Psoas muscle (tissue), 8 donors: ENCODE measurements around the gene VILL. TPM values are rescaled to one million over a fixed set of nuclear protein-coding genes. Genes with fewer than 3 reads are reported as not detected.

Experiments
- ATAC-seq, 4 donors: fragments of 200-7000 bp; cut with Tn5 transposase; one replicate each; pipeline ENCODE4 v1.9.1; 2020; ENCODE audit warnings: moderate library complexity in 3 of 4, mild to moderate bottlenecking in 2 of 4
- DNase-seq, 2 donors: peaks; one replicate each; pipeline ENCODE4 v3.0.0-alpha.2; 2020
- H3K27ac ChIP-seq: fragments of 200-600 bp; one replicate; pipeline ENCODE4 v1.8.0; 2022
- H3K27me3 ChIP-seq, 3 donors: fragments of 200-600 bp in 1 of 3; one replicate each; pipeline versions ENCODE4 v1.6.1 to v1.8.0; 2013 to 2022; ENCODE audit warnings: low read length in 2 of 3, mild to moderate bottlenecking in 2 of 3, moderate library complexity in 1 of 3; ENCODE audit not compliant: insufficient read depth in 3 of 3
- H3K36me3 ChIP-seq, 2 donors: fragments of 200-600 bp in 1 of 2; one replicate each; pipeline versions ENCODE4 v1.6.1 to v1.8.0; 2013 to 2022; ENCODE audit warnings: low read depth in 1 of 2, mild to moderate bottlenecking in 1 of 2, moderate library complexity in 1 of 2; ENCODE audit not compliant: insufficient read depth in 1 of 2
- H3K4me1 ChIP-seq: fragments of 200-600 bp; one replicate; pipeline ENCODE4 v1.8.0; 2022
- H3K4me3 ChIP-seq: fragments of 200-600 bp; one replicate; pipeline ENCODE4 v1.8.0; 2022; ENCODE audit warnings: mild to moderate bottlenecking
- H3K9me3 ChIP-seq: fragments of 200-600 bp; one replicate; pipeline ENCODE4 v1.8.0; 2022
- WGBS, 3 donors: extraction: QIAGEN DNeasy Blood & Tissue Kit; methylation state at CpG; one replicate each; pipeline versions ENCODE4 v1.1.6 to v1.1.7; 2013; 5-methylcytosine and 5-hydroxymethylcytosine counted together
- intact Hi-C, 2 donors: fragments of 100-400 bp; cut with DNase I; formaldehyde crosslinking; loops; one replicate each; pipeline versions ENCODE4 v1.11.0 to v1.14.2; 2022
- polyA plus RNA-seq, 3 donors: library from polyadenylated mRNA; stranded (reverse); fragments of 200-250 nt; gene quantifications; one replicate each; pipeline ENCODE4 v1.2.3, GENCODE V29; 2013
- total RNA-seq, 4 donors: library from RNA; stranded (reverse); fragmentation: NEBNext Ultra II Directional in 2 of 4; extraction: Animal tissue kit (Norgen Biotek cat#: 25700) in 2 of 4; gene quantifications; one replicate each; pipeline versions ENCODE4 v1.2.1 to v1.2.4, GENCODE V29; 2021 to 2023
- TF ChIP-seq, protein P1 (sequence below): fragments of 200-600 bp; IDR thresholded peaks from one replicate; pipeline ENCODE4 v1.8.0; 2022; ENCODE audit warnings: antibody characterized with exemption
- donor health status: healthy with polysubstance abuse.
- donor health status: DM: no; HTN: no; CAD: no; lungs with moderate emphysema.
- donor health status: Bipolar disorder and iron deficiency.
- donor health status: healthy.
- donor health status: DM: yes; HTN: yes; CAD: no.
- donor health status: DM: no; HTN: no; CAD: no.
- donor health status: DM: no; HTN: no; CAD: no.
- donor health status: DM: yes; HTN: yes; CAD: no.

The VILL gene
- total and polyA plus RNA-seq, 7 donors = 0.65 to 2.1 (median 0.92) TPM

DNA sequence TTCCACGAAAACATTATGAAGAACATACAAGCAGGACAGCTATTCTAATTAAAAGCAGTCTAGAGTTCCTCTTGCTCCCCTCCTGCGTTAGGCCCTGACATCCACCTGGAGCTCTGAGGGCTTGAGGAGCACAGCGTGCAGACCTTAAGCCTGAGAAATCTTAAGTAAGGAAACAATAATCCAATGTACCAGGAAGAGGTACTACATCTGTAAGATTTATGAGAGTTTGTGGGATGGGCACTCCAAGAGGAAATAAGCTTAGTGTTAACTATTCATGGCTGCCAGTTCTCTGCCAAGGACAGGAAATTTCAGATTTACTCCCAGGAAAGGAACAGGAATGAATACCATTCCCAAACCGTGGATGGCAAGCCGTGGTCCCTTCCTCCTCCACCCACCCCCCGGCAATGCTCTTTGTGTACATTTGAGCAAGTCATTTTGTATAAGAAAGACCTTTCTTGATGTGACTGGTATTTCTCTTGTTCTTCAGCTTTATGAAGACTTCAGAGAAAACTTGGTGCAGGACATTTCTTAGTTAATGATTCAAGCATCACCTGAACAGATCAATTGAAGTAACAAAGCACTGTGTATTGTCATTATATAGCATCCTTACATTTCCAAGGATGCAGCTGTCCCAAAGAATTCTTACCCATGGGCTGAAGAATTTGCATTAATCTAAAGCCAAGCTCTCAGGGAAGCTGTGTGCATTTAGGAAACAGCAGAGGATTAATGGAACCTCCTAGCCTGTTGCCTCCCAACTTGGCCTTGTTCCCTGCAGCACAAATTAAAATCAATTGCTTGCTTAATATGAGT lies 28.8 kb upstream of the VILL start:
- intact Hi-C loops = no loop called here
- TF ChIP-seq, protein P1, sequence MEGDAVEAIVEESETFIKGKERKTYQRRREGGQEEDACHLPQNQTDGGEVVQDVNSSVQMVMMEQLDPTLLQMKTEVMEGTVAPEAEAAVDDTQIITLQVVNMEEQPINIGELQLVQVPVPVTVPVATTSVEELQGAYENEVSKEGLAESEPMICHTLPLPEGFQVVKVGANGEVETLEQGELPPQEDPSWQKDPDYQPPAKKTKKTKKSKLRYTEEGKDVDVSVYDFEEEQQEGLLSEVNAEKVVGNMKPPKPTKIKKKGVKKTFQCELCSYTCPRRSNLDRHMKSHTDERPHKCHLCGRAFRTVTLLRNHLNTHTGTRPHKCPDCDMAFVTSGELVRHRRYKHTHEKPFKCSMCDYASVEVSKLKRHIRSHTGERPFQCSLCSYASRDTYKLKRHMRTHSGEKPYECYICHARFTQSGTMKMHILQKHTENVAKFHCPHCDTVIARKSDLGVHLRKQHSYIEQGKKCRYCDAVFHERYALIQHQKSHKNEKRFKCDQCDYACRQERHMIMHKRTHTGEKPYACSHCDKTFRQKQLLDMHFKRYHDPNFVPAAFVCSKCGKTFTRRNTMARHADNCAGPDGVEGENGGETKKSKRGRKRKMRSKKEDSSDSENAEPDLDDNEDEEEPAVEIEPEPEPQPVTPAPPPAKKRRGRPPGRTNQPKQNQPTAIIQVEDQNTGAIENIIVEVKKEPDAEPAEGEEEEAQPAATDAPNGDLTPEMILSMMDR = no peak
- no peak overlapping the region for H3K4me3 ChIP-seq
- H3K27me3 ChIP-seq = no peaks in the 10 kb centered on the region
- peak overlapping the region; percentile 31 for H3K27ac ChIP-seq
- H3K4me1 ChIP-seq = peaks cover 19% of the 10 kb centered on the region
- no peaks in the 10 kb centered on the region for H3K9me3 ChIP-seq
- 50 to 67% (median 61%) methylated on average over 6 of the region's 6 CpGs for WGBS, 3 donors
- DNase-seq (no peak), ATAC-seq (no peak)
- no peaks in the 10 kb centered on the region for H3K36me3 ChIP-seq

DNA sequence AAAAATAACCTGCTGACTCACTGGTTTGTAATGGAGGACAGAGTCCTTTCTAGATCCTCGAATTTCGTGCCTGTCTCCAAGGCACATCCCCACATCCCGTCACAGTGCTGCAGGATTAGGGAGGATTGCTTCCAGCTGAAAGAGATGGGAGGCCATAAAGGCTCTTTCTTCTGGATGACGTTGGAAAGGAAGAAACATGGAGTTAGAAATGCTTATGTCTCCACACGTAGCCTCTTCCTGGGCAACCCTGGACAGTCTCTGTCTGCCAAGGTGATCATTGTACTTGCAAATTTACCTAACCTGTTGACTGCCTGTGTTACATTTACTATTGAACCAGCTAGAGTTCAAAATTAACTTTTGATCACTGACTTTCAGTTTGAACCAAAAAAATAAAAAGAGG lies 27.6 kb upstream of the VILL start:
- H3K27me3 ChIP-seq = no peaks in the 10 kb centered on the region
- intact Hi-C loops = no loop called here
- TF ChIP-seq, protein P1 = no peak
- H3K9me3 ChIP-seq = no peaks in the 10 kb centered on the region
- H3K27ac ChIP-seq = peak overlapping the region; percentile 31
- H3K36me3 ChIP-seq = no peaks in the 10 kb centered on the region
- peak; percentile 42 to 77 (median 61) for ATAC-seq
- WGBS, 3 donors = 28 to 55% (median 30%) methylated on average over 5 of the region's 5 CpGs
- no peak overlapping the region for H3K4me3 ChIP-seq
- no peak for DNase-seq
- peaks cover 19% of the 10 kb centered on the region for H3K4me1 ChIP-seq

DNA sequence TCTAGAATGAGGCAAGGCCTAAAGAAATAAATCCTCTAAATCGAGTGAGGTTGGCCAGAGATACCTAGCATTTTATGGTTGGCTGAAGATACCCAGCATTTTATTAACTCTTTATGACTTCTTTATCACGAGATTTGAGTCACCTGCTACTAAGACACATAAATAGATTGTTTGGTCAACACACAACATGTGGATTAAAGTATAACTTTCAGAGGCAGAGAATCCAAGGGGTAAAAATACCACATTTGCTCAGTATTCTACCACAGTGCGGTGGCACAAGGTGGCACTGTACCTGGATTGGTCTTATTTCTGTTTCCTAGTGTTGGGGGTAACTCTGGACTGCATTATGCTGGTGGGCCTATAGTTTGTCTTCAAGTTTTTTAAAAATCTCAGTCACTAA lies 27.0 kb upstream of the VILL start:
- DNase-seq (no peak), ATAC-seq (peak in 3 of 4 donors; percentile 73 to 82 (median 80))
- Histone ChIP-seq H3K9me3 (no peaks in the 10 kb centered on the region), H3K4me3 (no peak overlapping the region), H3K27me3 (no peaks in the 10 kb centered on the region), H3K36me3 (no peaks in the 10 kb centered on the region), H3K4me1 (peaks cover 19% of the 10 kb centered on the region), H3K27ac (no peak overlapping the region)
- intact Hi-C loops = no loop called here
- TF ChIP-seq, protein P1 = no peak
- 21 to 45% (median 31%) methylated on average over 3 of the region's 3 CpGs for WGBS, 3 donors

DNA sequence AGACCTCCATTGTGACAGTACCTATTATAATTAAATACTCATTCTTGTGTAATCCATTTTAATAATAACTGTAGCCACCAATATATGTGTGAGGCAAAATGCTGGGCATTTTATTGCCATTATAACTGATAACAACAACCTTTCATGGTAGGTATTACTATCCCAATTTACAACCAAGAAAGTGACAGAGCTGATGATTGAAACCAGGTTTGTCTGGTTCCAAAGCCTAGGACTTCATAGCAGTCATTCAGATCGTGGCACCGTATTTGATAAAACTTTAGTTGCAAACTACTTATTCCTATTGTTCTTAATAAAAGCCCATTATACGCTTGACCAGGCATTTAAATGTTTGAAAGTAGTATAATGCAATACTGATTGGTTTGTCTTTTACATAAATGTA lies 26.4 kb upstream of the VILL start:
- ATAC-seq (no peak), DNase-seq (no peak)
- intact Hi-C loops = no loop called here
- Histone ChIP-seq H3K4me3 (no peak overlapping the region), H3K27ac (no peak overlapping the region), H3K9me3 (no peaks in the 10 kb centered on the region), H3K4me1 (peaks cover 19% of the 10 kb centered on the region), H3K36me3 (no peaks in the 10 kb centered on the region), H3K27me3 (no peaks in the 10 kb centered on the region)
- WGBS, 3 donors = 95 to 99% (median 97%) methylated on average over 3 of the region's 3 CpGs
- TF ChIP-seq, protein P1 = no peak

DNA sequence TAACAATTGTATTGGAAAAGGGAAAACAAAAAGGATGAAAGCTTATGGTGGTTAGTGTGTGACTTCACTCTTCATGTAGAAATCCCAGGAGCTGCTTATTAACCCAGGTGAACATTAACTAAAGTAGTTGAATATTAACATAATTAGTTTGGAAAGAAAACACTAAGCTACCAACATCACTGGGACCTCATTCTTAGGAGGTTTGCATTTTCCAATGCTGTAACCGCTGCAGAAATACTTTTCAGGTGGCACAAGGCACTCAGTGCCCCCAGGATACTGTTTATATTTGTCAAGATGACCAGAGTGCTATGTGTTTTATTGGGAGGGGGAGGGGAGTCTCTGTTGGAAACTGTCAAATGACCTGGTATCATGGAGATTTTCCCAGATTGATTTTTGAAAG lies 25.9 kb upstream of the VILL start:
- intact Hi-C loops = no loop called here
- no peak for ATAC-seq
- no peak overlapping the region for H3K27ac ChIP-seq
- no peaks in the 10 kb centered on the region for H3K36me3 ChIP-seq
- H3K4me1 ChIP-seq = peaks cover 19% of the 10 kb centered on the region
- 89 to 93% (median 91%) methylated on average over 1 of the region's 1 CpG for WGBS, 3 donors
- TF ChIP-seq, protein P1 = no peak
- DNase-seq = no peak
- H3K27me3 ChIP-seq = no peaks in the 10 kb centered on the region
- H3K9me3 ChIP-seq = no peaks in the 10 kb centered on the region
- no peak overlapping the region for H3K4me3 ChIP-seq
